CD4-positive, alpha-beta memory T cell (primary cell): ENCODE measurements around the gene SLC2A14. TPM values are rescaled to one million over a fixed set of nuclear protein-coding genes. Genes with fewer than 3 reads are reported as not detected.
"Not testable (repeated sequence)": the region's sequence is repeated elsewhere in the genome, so short reads cannot be mapped to it uniquely, and the experiment has no call there.

Experiments
- CTCF ChIA-PET: fragments of 350-600 bp; sonication (Branson Sonifier 250); formaldehyde crosslinking; loops from one replicate; lab custom pipeline; 2021; ENCODE audit warnings: inconsistent platforms; ENCODE audit not compliant: partially characterized antibody; lab: Charles Lee
- POLR2A ChIA-PET: fragments of 350-600 bp; sonication (Branson Sonifier 250); formaldehyde crosslinking; loops from one replicate; lab custom pipeline; 2021; ENCODE audit not compliant: partially characterized antibody; lab: Charles Lee
- DNase-seq, 5 donors: peaks; one replicate each; pipeline versions ENCODE4 v3.0.0 to v3.0.0-alpha.2; 2020 to 2022; ENCODE audit warnings: mixed read lengths in 1 of 5
- H3K27ac ChIP-seq: one replicate; pipeline ENCODE4 v1.7.0; 2013; ENCODE audit warnings: low read depth, low read length
- H3K27me3 ChIP-seq: 2 replicates; pipeline ENCODE4 v1.7.0; 2013; ENCODE audit warnings: mild to moderate bottlenecking, low read length, moderate library complexity; ENCODE audit not compliant: insufficient read depth
- H3K36me3 ChIP-seq: 2 replicates; pipeline ENCODE4 v1.7.0; 2013; ENCODE audit warnings: mild to moderate bottlenecking, low read length, moderate library complexity; ENCODE audit not compliant: insufficient read depth
- H3K4me1 ChIP-seq: 2 replicates; pipeline ENCODE4 v1.7.0; 2013; ENCODE audit warnings: mild to moderate bottlenecking, low read length, moderate library complexity; ENCODE audit not compliant: insufficient read depth
- H3K4me3 ChIP-seq, 2 donors: one replicate each; pipeline ENCODE4 v1.7.0; 2013; ENCODE audit warnings: low read length in 2 of 2, mild to moderate bottlenecking in 1 of 2
- H3K9me3 ChIP-seq, 2 donors: one replicate each; pipeline ENCODE4 v1.7.0; 2013; ENCODE audit warnings: low read length in 2 of 2, control low read depth in 1 of 2; ENCODE audit not compliant: control insufficient read depth in 1 of 2
- H3K27ac Mint-ChIP-seq, 7 donors: one replicate each; pipeline ENCODE4 v1.8.0; 2020 to 2021; ENCODE audit warnings: mixed read lengths in 7 of 7, mild to moderate bottlenecking in 6 of 7, inconsistent platforms in 3 of 7, moderate library complexity in 3 of 7
- H3K27me3 Mint-ChIP-seq, 2 donors: one replicate each; pipeline ENCODE4 v1.8.0; 2020 to 2021; ENCODE audit warnings: mixed read lengths in 2 of 2
- H3K36me3 Mint-ChIP-seq, 2 donors: one replicate each; pipeline ENCODE4 v1.8.0; 2020 to 2021; ENCODE audit warnings: mixed read lengths in 2 of 2, inconsistent platforms in 1 of 2, mild to moderate bottlenecking in 1 of 2
- H3K4me1 Mint-ChIP-seq, 4 donors: one replicate each; pipeline ENCODE4 v1.8.0; 2020 to 2021; ENCODE audit warnings: mixed read lengths in 4 of 4, mild to moderate bottlenecking in 1 of 4
- H3K4me3 Mint-ChIP-seq, 8 donors: one replicate each; pipeline ENCODE4 v1.8.0; 2020 to 2021; ENCODE audit warnings: mixed read lengths in 8 of 8, mild to moderate bottlenecking in 7 of 8, moderate library complexity in 6 of 8, inconsistent platforms in 3 of 8
- H3K9me3 Mint-ChIP-seq, 8 donors: one replicate each; pipeline ENCODE4 v1.8.0; 2020 to 2021; ENCODE audit warnings: mixed read lengths in 8 of 8, mild to moderate bottlenecking in 5 of 8, inconsistent platforms in 3 of 8, moderate library complexity in 1 of 8
- intact Hi-C: fragments of 100-400 bp; cut with micrococcal nuclease; formaldehyde crosslinking; loops from one replicate; pipeline ENCODE4 v1.15.1; 2023
- polyA plus RNA-seq, 2 donors: library from polyadenylated mRNA; unstranded; fragments of 300-500 nt; fragmentation: Illumina TruSeq; gene quantifications; one replicate each; pipeline ENCODE4 v1.2.3, GENCODE V29; 2021
- total RNA-seq, 2 experiments: library from RNA; stranded (reverse); gene quantifications; one replicate each; pipeline ENCODE4 v1.2.3, GENCODE V29; 2021

Gene SLC2A14
- total and polyA plus RNA-seq, 4 experiments from 2014 or later: 3.5 TPM; not detected in 2

- H3K27ac Mint-ChIP-seq: peak within 1 kb of the TSS in 1 of 7 donors; percentile 53
- H3K4me1 Mint-ChIP-seq, POLR2A ChIA-PET, H3K36me3 Mint-ChIP-seq, H3K9me3 ChIP-seq, H3K27me3 ChIP-seq, H3K4me3 Mint-ChIP-seq, H3K36me3 ChIP-seq, DNase-seq, H3K4me1 ChIP-seq, H3K9me3 Mint-ChIP-seq, H3K4me3 ChIP-seq, H3K27ac ChIP-seq, intact Hi-C loops: not testable (repeated sequence)
- CTCF ChIA-PET: interaction anchor here (1.7 kb wide), 1 partner anchor 18 kb away, joined by 6 read pairs; no protein-coding TSS in a partner anchor
- peaks cover 16 to 29% of the 10 kb centered on the region in 2 donors for H3K27me3 Mint-ChIP-seq
Observed at GRCh38 chr12:7788884-7789528, 83.7 kb downstream of the SLC2A14 start, which contains the start of gene NANOG. TSS of gene NANOG (plus strand) at chr12:7789402. CDS start at chr12:7789615, 213 bp downstream.

GRCh38 chr12:7788294-7788660, 84.4 kb downstream of the SLC2A14 start:
- Mint-ChIP-seq H3K9me3 (peaks cover 0 to 1% (median 0%) of the 10 kb centered on the region in 8 donors), H3K36me3 (no peaks in the 10 kb centered on the region), H3K27me3 (peaks cover 16 to 28% of the 10 kb centered on the region in 2 donors), H3K27ac (no peak overlapping the region), H3K4me1 (no peaks in the 10 kb centered on the region), H3K4me3 (no peak overlapping the region)
- POLR2A ChIA-PET: no interaction called here
- CTCF ChIA-PET: no interaction called here
- H3K9me3 ChIP-seq: no peaks in the 10 kb centered on the region
- H3K27ac ChIP-seq: no peak overlapping the region
- H3K27me3 ChIP-seq: no peaks in the 10 kb centered on the region
- H3K36me3 ChIP-seq: no peaks in the 10 kb centered on the region
- H3K4me3 ChIP-seq: no peak overlapping the region
- no peak for DNase-seq
- intact Hi-C loops: no loop called here
- H3K4me1 ChIP-seq: no peaks in the 10 kb centered on the region

GRCh38 chr12:7787574-7788293, 85.0 kb downstream of the SLC2A14 start:
- peaks cover 0 to 1% (median 0%) of the 10 kb centered on the region in 8 donors for H3K9me3 Mint-ChIP-seq

GRCh38 chr12:7784701-7785100, 88.0 kb downstream of the SLC2A14 start:
- peaks cover 0 to 1% (median 0%) of the 10 kb centered on the region in 8 donors for H3K9me3 Mint-ChIP-seq
- no peak overlapping the region for H3K27ac Mint-ChIP-seq
- intact Hi-C loops: no loop called here

More at GRCh38 chr12:7787574-7788293, 85.0 kb downstream of the SLC2A14 start:
- peaks cover 16 to 28% of the 10 kb centered on the region in 2 donors for H3K27me3 Mint-ChIP-seq
- Histone ChIP-seq H3K4me3 (no peak overlapping the region), H3K9me3 (no peaks in the 10 kb centered on the region), H3K27ac (no peak overlapping the region), H3K36me3 (no peaks in the 10 kb centered on the region), H3K27me3 (no peaks in the 10 kb centered on the region), H3K4me1 (no peaks in the 10 kb centered on the region)
- H3K4me1 Mint-ChIP-seq: no peaks in the 10 kb centered on the region
- no peak overlapping the region for H3K4me3 Mint-ChIP-seq
- intact Hi-C loops: no loop called here
- POLR2A ChIA-PET: no interaction called here
- no peaks in the 10 kb centered on the region for H3K36me3 Mint-ChIP-seq
- DNase-seq: no peak
- CTCF ChIA-PET: interaction anchor here (0.5 kb wide), 1 partner anchor 13 kb away, joined by 3 read pairs; no protein-coding TSS in a partner anchor
- no peak overlapping the region for H3K27ac Mint-ChIP-seq

GRCh38 chr12:7783433-7783832, 89.3 kb downstream of the SLC2A14 start:
- H3K27me3 ChIP-seq, POLR2A ChIA-PET, CTCF ChIA-PET: not testable (repeated sequence)

More at GRCh38 chr12:7784701-7785100, 88.0 kb downstream of the SLC2A14 start:
- ChIA-PET POLR2A (no interaction called here), CTCF (interaction anchor here (2.1 kb wide), 1 partner anchor 23 kb away, joined by 6 read pairs; no protein-coding TSS in a partner anchor)
- no peak overlapping the region for H3K27ac ChIP-seq
- H3K4me1 ChIP-seq: no peaks in the 10 kb centered on the region
- H3K4me1 Mint-ChIP-seq: no peaks in the 10 kb centered on the region
- no peak for DNase-seq
- H3K36me3 ChIP-seq: no peaks in the 10 kb centered on the region
- no peaks in the 10 kb centered on the region for H3K27me3 ChIP-seq
- H3K27me3 Mint-ChIP-seq: peaks cover 7 to 17% of the 10 kb centered on the region in 2 donors
- no peaks in the 10 kb centered on the region for H3K36me3 Mint-ChIP-seq
- no peak overlapping the region for H3K4me3 Mint-ChIP-seq
- no peak overlapping the region for H3K4me3 ChIP-seq
- H3K9me3 ChIP-seq: no peaks in the 10 kb centered on the region

GRCh38 chr12:7782055-7782454, 90.7 kb downstream of the SLC2A14 start:
- H3K4me1 Mint-ChIP-seq: no peaks in the 10 kb centered on the region
- no peak overlapping the region for H3K27ac ChIP-seq
- POLR2A ChIA-PET: no interaction called here
- no peaks in the 10 kb centered on the region for H3K36me3 ChIP-seq
- H3K9me3 Mint-ChIP-seq: peaks cover 0 to 1% (median 0%) of the 10 kb centered on the region in 8 donors
- H3K4me3 Mint-ChIP-seq: peak overlapping the region in 1 of 8 donors; percentile 45
- H3K27ac Mint-ChIP-seq: peak overlapping the region in 1 of 7 donors; percentile 46
- CTCF ChIA-PET: no interaction called here
- H3K4me3 ChIP-seq: no peak overlapping the region
- H3K36me3 Mint-ChIP-seq: no peaks in the 10 kb centered on the region
- H3K4me1 ChIP-seq: no peaks in the 10 kb centered on the region
- DNase-seq: no peak
- intact Hi-C loops: no loop called here
- no peaks in the 10 kb centered on the region for H3K27me3 ChIP-seq
- no peaks in the 10 kb centered on the region for H3K9me3 ChIP-seq
- H3K27me3 Mint-ChIP-seq: peaks cover 4 to 5% of the 10 kb centered on the region in 2 donors

More at GRCh38 chr12:7783433-7783832, 89.3 kb downstream of the SLC2A14 start:
- H3K4me1 ChIP-seq, H3K9me3 Mint-ChIP-seq, H3K4me3 ChIP-seq, H3K36me3 ChIP-seq, H3K9me3 ChIP-seq, H3K27ac ChIP-seq, H3K4me1 Mint-ChIP-seq, H3K27ac Mint-ChIP-seq, intact Hi-C loops, H3K36me3 Mint-ChIP-seq, DNase-seq: not testable (repeated sequence)
- peak overlapping the region in 1 of 8 donors; percentile 65 for H3K4me3 Mint-ChIP-seq
- peaks cover 7 to 13% of the 10 kb centered on the region in 2 donors for H3K27me3 Mint-ChIP-seq

- Histone ChIP-seq H3K4me3 (no peak overlapping the region), H3K4me1 (no peaks in the 10 kb centered on the region), H3K27ac (no peak overlapping the region), H3K27me3 (no peaks in the 10 kb centered on the region), H3K9me3 (no peaks in the 10 kb centered on the region), H3K36me3 (no peaks in the 10 kb centered on the region)
- no peak overlapping the region for H3K27ac Mint-ChIP-seq
- peaks cover 0 to 4% of the 10 kb centered on the region in 2 donors for H3K27me3 Mint-ChIP-seq
- no peak overlapping the region for H3K4me3 Mint-ChIP-seq
- H3K36me3 Mint-ChIP-seq: no peaks in the 10 kb centered on the region
- ChIA-PET POLR2A (no interaction called here), CTCF (no interaction called here)
- no peak for DNase-seq
- H3K9me3 Mint-ChIP-seq: no peaks in the 10 kb centered on the region
- intact Hi-C loops: no loop called here
- H3K4me1 Mint-ChIP-seq: no peaks in the 10 kb centered on the region
Observed at GRCh38 chr12:7781274-7781673, 91.4 kb downstream of the SLC2A14 start.
